ENCODE measurements around the gene SLC12A3.

Gene SLC12A3

GRCh38 chr16:56944954-56945839 lies 80.2 kb downstream of the SLC12A3 start:
- no peak for DNase-seq (ENCODE audit: low read depth)

DNA sequence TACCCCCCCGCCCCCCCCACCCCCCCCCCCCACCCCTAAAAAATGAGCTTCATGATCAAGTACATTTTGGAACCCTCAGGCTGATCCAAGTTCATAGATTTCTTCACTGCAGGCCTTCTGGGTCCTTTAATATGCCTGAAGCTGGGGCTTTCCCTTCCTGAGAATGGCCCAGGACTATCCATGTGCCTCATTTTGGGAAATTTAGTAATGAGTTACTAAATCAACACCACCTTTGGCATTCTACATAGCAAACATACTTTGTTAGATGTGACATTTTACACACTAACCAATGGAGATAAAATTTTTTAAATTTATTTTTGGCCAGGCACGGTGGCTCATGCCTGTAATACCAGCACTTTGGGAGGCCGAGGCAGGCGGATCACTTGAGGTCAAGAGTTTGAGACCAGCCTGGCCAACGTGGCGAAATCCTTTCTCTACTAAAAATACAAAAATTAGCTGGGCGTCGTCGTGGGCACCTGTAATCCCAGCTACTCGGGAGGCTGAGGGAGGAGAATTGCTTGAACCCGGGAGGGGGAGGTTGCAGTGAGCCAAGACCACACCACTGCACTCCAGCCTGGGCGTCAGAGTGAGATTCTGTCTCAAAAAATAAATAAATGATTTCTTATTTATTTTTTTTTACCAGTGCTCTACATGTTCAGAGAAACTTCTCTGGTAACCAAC lies 81.0 kb downstream of the SLC12A3 start:
- DNase-seq (ENCODE audit: low read depth), result no peak

GRCh38 chr16:56946767-56947603 lies 82.0 kb downstream of the SLC12A3 start:
- DNase-seq (ENCODE audit: low read depth), result no peak

- DNase-seq (ENCODE audit: low read depth), result no peak
Measured at GRCh38 chr16:56947604-56947995, 82.6 kb downstream of the SLC12A3 start.

GRCh38 chr16:56948234-56948633 lies 83.2 kb downstream of the SLC12A3 start:
- no peak for DNase-seq (ENCODE audit: low read depth)

DNA sequence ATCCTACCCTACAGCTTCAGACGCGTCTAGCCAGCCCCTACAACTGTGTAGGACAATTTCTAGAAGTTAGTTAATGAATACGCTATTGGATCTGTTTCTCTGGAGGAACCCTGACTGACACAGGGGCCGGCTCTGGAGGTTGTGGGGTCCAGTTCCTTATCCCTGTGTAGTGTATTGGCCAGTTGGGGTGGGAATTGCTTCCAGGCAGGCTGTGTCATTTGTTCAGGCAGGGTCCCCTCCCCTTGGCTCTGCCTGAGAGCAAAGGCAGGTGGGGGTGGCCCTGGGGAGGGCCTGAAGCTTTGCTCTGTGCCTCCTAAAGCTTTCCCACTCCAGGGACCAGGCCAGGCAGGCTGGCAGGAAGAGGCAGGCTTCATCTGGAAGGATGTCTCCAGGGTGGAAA lies 85.0 kb downstream of the SLC12A3 start:
- DNase-seq (ENCODE audit: low read depth), result no peak

- no peak for DNase-seq (ENCODE audit: low read depth)
Measured at GRCh38 chr16:56950455-56950854, 85.4 kb downstream of the SLC12A3 start.

- DNase-seq (ENCODE audit: low read depth), result no peak
Measured at GRCh38 chr16:56950881-56951771, 86.1 kb downstream of the SLC12A3 start.

GRCh38 chr16:56953006-56953405 lies 88.0 kb downstream of the SLC12A3 start:
- DNase-seq (ENCODE audit: low read depth), result no peak

GRCh38 chr16:56956076-56956475 lies 91.1 kb downstream of the SLC12A3 start:
- DNase-seq (ENCODE audit: low read depth), result no peak

GRCh38 chr16:56956756-56957155 lies 91.7 kb downstream of the SLC12A3 start:
- no peak for DNase-seq (ENCODE audit: low read depth)

- DNase-seq (ENCODE audit: low read depth), result no peak
Measured at GRCh38 chr16:56960681-56961281, 95.8 kb downstream of the SLC12A3 start.

- DNase-seq (ENCODE audit: low read depth), result no peak
Measured at GRCh38 chr16:56961386-56961785, 96.4 kb downstream of the SLC12A3 start.

DNA sequence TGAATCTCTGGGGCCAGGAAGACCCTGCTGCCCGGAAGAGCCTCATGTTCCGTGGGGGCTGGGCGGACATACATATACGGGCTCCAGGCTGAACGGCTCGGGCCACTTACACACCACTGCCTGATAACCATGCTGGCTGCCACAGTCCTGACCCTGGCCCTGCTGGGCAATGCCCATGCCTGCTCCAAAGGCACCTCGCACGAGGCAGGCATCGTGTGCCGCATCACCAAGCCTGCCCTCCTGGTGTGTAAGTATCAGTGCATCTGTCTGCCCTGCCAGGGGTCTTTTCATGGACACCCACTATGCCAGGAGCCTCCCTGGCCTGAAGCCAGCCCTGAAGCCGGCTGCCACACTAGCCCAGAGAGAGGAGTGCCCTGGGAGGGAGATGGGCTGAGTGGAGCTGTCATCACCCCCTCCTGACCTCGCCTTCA lies 96.9 kb downstream of the SLC12A3 start, which contains the start of gene CETP:
Gene CETP (plus strand): TSS at position 100 of the 431 bp plus-strand sequence. CDS start 30 bp downstream, at position 130.
- no peak for DNase-seq (ENCODE audit: low read depth)

DNA sequence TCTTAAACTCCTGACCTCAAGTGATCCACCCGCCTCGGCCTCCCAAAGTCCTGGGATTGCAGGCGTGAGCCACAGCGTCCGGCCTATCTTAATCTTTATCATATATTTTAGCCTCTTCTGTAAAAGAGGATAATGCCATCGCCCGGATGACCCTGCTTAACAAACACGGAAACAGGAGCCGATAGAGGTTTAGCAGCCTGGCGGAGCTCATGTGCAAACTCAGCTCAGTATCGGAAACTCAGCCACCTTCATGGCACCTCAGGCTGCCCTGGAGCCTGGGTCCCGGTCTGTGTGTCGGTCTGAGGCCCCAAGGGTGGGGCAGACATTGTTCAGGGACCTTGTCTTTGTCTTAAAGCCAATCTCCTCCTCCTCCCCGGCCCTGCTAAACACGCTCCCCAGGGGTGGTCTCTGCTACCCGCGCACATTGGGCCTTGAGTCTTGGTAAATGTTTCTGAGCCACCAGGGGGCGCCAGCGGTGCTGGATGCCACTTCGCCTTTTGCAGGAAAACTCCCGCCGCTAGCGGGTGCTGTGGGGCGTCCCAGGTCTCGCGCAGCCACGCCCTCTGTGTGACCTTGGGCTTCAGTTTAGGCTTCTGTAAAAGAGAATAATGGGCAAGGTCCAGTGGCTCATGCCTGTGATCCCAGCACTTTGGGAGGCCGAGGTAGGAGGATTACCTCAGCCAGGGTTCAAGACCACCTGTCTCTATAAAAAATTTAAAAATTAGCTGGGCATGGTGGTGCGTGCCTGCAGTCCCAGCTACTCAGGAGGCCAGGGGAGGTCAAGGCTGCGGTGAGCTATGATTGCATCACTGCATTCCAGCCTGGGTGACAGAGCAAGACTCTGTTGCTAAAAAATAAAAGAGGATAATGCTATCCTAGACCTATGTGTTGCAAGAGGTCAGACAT lies 99.5 kb downstream of the SLC12A3 start:
- peak; percentile 39 for DNase-seq (ENCODE audit: low read depth)

All from HS-5 (cell line).